GM23248 (cell line): ENCODE data around the gene CPNE7.

Experiments
- EZH2 ChIP-seq: fragments of 200-600 bp; sonication (generic); IDR thresholded peaks from 2 replicates; pipeline ENCODE4 v1.6.1; 2018; ENCODE audit warnings: antibody characterized with exemption, mild to moderate bottlenecking; ENCODE audit not compliant: insufficient read depth, poor library complexity, severe bottlenecking
- EZH2phosphoT487 ChIP-seq: fragments of 200-600 bp; sonication (generic); IDR thresholded peaks from 2 replicates; pipeline ENCODE4 v1.6.1; 2018; ENCODE audit warnings: antibody characterized with exemption, moderate library complexity, mild to moderate bottlenecking, low read depth; ENCODE audit not compliant: insufficient read depth

- TF ChIP-seq EZH2: no peak
- TF ChIP-seq EZH2phosphoT487: no peak
These were observed 24.9 kb downstream of the CPNE7 start for GRCh38 chr16:89600427-89600826.
